ENCODE measurements around the gene ARID3C.

GRCh38 chr9:34599546-34599945, 29.3 kb downstream of the ARID3C start:
- TF ChIP-seq BCL11A (IDR thresholded peaks at IDR 0.05; ENCODE audit: low read depth in 2 of 2, low read length in 2 of 2) (no peak), POLR2AphosphoS5 (IDR thresholded peaks at IDR 0.05; ENCODE audit: low read depth, low read length) (no peak), USF2 (IDR thresholded peaks at IDR 0.05; ENCODE audit: low read length) (no peak), RAD21 (IDR thresholded peaks at IDR 0.05 in 1 of 2, conservative IDR thresholded peaks at IDR 0.05 in 1 of 2; ENCODE audit: low read depth in 2 of 2, low read length in 2 of 2) (no peak), CTCF (IDR thresholded peaks at IDR 0.05; ENCODE audit: control extremely low read depth in 1 of 3, insufficient read depth in 1 of 3, low read depth in 1 of 3, low read length in 3 of 3) (no peak), RFX5 (IDR thresholded peaks at IDR 0.05; ENCODE audit: borderline replicate concordance, low read depth, low read length) (no peak), SIN3A (conservative IDR thresholded peaks at IDR 0.05 in 1 of 2, IDR thresholded peaks at IDR 0.05 in 1 of 2; ENCODE audit: low read depth in 1 of 2, low read length in 2 of 2) (no peak), GTF2F1 (IDR thresholded peaks at IDR 0.05; ENCODE audit: borderline replicate concordance, low read depth, low read length) (no peak), MAX (IDR thresholded peaks at IDR 0.05) (no peak)
